Keratinocyte (primary cell): ENCODE results near the gene ALOXE3. TPM values are rescaled to one million over a fixed set of nuclear protein-coding genes. Genes with fewer than 3 reads are reported as not detected.
A peak's percentile ranks its signal among the peaks of the same experiment; 100 is the strongest.

ENCODE experiments used
- DNase-seq: peaks from one replicate; pipeline ENCODE4 v3.0.0-alpha.2; 2011; ENCODE audit warnings: low read depth, missing footprints, low spot score
- FAIRE-seq: peaks from 2 replicates; lab custom pipeline; 2011; peaks lifted over from hg19 to GRCh38; lab: Jason Lieb, UNC
- H2AFZ ChIP-seq: 2 replicates; pipeline ENCODE4 v1.6.0; 2012; ENCODE audit warnings: low read length, control low read depth, inconsistent platforms; ENCODE audit not compliant: control insufficient read depth
- H3K27ac ChIP-seq: 2 replicates; pipeline ENCODE4 v1.5.1; 2011; ENCODE audit warnings: low read length; ENCODE audit not compliant: control insufficient read depth, insufficient read depth
- H3K27me3 ChIP-seq: 3 replicates; pipeline ENCODE4 v1.6.0; 2011; ENCODE audit warnings: low read length; ENCODE audit not compliant: control insufficient read depth, insufficient read depth; ENCODE audit errors: extremely low read depth
- H3K36me3 ChIP-seq, 2 experiments: 2 replicates in 1 of 2; 3 replicates in 1 of 2; pipeline ENCODE4 v1.5.1; 2011; ENCODE audit warnings: low read length in 2 of 2, mild to moderate bottlenecking in 1 of 2; ENCODE audit not compliant: control insufficient read depth in 2 of 2, insufficient read depth in 2 of 2; ENCODE audit errors: extremely low read depth in 1 of 2
- H3K4me1 ChIP-seq: 3 replicates; pipeline ENCODE4 v1.5.1; 2011; ENCODE audit warnings: low read length; ENCODE audit not compliant: control insufficient read depth, insufficient read depth; ENCODE audit errors: extremely low read depth
- H3K4me2 ChIP-seq: 3 replicates; pipeline ENCODE4 v1.6.0; 2011; ENCODE audit warnings: low read depth, low read length; ENCODE audit not compliant: control insufficient read depth, insufficient read depth; ENCODE audit errors: extremely low read depth
- H3K4me3 ChIP-seq, 3 experiments: fragments of 200-600 bp in 1 of 3; sonication (generic) in 1 of 3; 2 replicates in 2 of 3; 3 replicates in 1 of 3; pipeline ENCODE4 v1.5.1; 2011 to 2016; ENCODE audit warnings: low read length in 3 of 3, mild to moderate bottlenecking in 3 of 3, control low read depth in 2 of 3, inconsistent platforms in 1 of 3, low read depth in 1 of 3, mixed read lengths in 1 of 3, mixed run types in 1 of 3, moderate library complexity in 1 of 3; ENCODE audit not compliant: control insufficient read depth in 2 of 3, insufficient read depth in 2 of 3; ENCODE audit errors: extremely low read depth in 1 of 3
- H3K79me2 ChIP-seq: 2 replicates; pipeline ENCODE4 v1.6.0; 2012; ENCODE audit warnings: low read length; ENCODE audit not compliant: control insufficient read depth, insufficient read depth
- H3K9ac ChIP-seq: 3 replicates; pipeline ENCODE4 v1.6.0; 2011; ENCODE audit warnings: low read length; ENCODE audit not compliant: control insufficient read depth, insufficient read depth; ENCODE audit errors: extremely low read depth
- H3K9me1 ChIP-seq: 3 replicates; pipeline ENCODE4 v1.6.0; 2011; ENCODE audit warnings: low read length; ENCODE audit not compliant: control insufficient read depth, insufficient read depth; ENCODE audit errors: extremely low read depth
- H3K9me3 ChIP-seq: 2 replicates; pipeline ENCODE4 v1.5.1; 2012; ENCODE audit warnings: low read depth, low read length; ENCODE audit not compliant: control insufficient read depth
- H4K20me1 ChIP-seq: 3 replicates; pipeline ENCODE4 v1.6.0; 2011; ENCODE audit warnings: low read length; ENCODE audit not compliant: control insufficient read depth, insufficient read depth; ENCODE audit errors: extremely low read depth
- CTCF ChIP-seq, 3 experiments: IDR thresholded peaks in 1 of 3; conservative IDR thresholded peaks in 1 of 3; optimal IDR thresholded peaks in 1 of 3; 2 replicates in 2 of 3; 3 replicates in 1 of 3; pipeline versions ENCODE3 to v1.5.1; 2011; ENCODE audit warnings: low read length in 3 of 3, mild to moderate bottlenecking in 3 of 3, moderate library complexity in 2 of 3, control low read depth in 1 of 3, inconsistent platforms in 1 of 3; ENCODE audit not compliant: insufficient read depth in 2 of 3; ENCODE audit errors: extremely low read depth in 1 of 3
- EZH2 ChIP-seq: IDR thresholded peaks from one replicate; pipeline ENCODE4 v1.6.1; 2012; ENCODE audit warnings: inconsistent platforms, mild to moderate bottlenecking, low read length, moderate library complexity
- dilution Hi-C: fragments of 300-500 bp; cut with MboI; formaldehyde crosslinking; loops from one replicate; pipeline ENCODE4 v1.7.0; 2020; ENCODE audit warnings: low sequenced_read_pairs; ENCODE audit not compliant: extremely low pct_ligation_motif_present
- polyA plus RNA-seq, 5 experiments: library from polyadenylated mRNA; depleted of rRNA in 3 of 5; stranded (reverse) in 3 of 5; stranded (forward) in 1 of 5; unstranded in 1 of 5; fragments of >200 nt; gene quantifications; 1 replicate in 1 of 5; 2 replicates in 3 of 5; 3 replicates in 1 of 5; pipeline versions ENCODE4 v1.2.1 to v1.2.3, GENCODE V29; 2011 to 2012; ENCODE audit warnings: missing spikeins in 2 of 5, low read depth in 1 of 5, low replicate concordance in 1 of 5

ALOXE3 gene
- polyA plus RNA-seq, 1 donor (not counting 4 experiments of a cell fraction or from before 2014, with no cell fraction given): 2.7 TPM

- H3K79me2 ChIP-seq: no peaks in the 10 kb centered on the region
- no peaks in the 10 kb centered on the region for H3K9me1 ChIP-seq
- H4K20me1 ChIP-seq: no peaks in the 10 kb centered on the region
- no peak overlapping the region for H3K27ac ChIP-seq
- TF ChIP-seq EZH2 (no peak), CTCF (optimal IDR thresholded peaks at IDR 0.05 in 1 of 3, IDR thresholded peaks at IDR 0.05 in 1 of 3, conservative IDR thresholded peaks at IDR 0.05 in 1 of 3; ENCODE audit: extremely low read depth in 1 of 3, insufficient read depth in 2 of 3, low read length in 3 of 3) (no peak)
- no peaks in the 10 kb centered on the region for H3K9me3 ChIP-seq
- no peak overlapping the region for H3K9ac ChIP-seq
- H3K36me3 ChIP-seq: no peaks in the 10 kb centered on the region
- peak overlapping the region in 1 of 3 experiments; percentile 77 for H3K4me3 ChIP-seq
- dilution Hi-C loops: no loop called here
- FAIRE-seq (no peak), DNase-seq (no peak)
- H3K4me2 ChIP-seq: peak overlapping the region; percentile 99
- peaks cover 43% of the 10 kb centered on the region for H3K27me3 ChIP-seq
- peaks cover 11% of the 10 kb centered on the region for H3K4me1 ChIP-seq
- H2AFZ ChIP-seq: no peak overlapping the region
Observed at GRCh38 chr17:8072341-8072728, 46.0 kb downstream of the ALOXE3 start.

GRCh38 chr17:8071496-8071895, 46.8 kb downstream of the ALOXE3 start:
- H3K27me3 ChIP-seq: peaks cover 43% of the 10 kb centered on the region

More at GRCh38 chr17:8071496-8071895, 46.8 kb downstream of the ALOXE3 start:
- FAIRE-seq (no peak), DNase-seq (no peak)
- Histone ChIP-seq H3K9ac (no peak overlapping the region), H3K36me3 (no peaks in the 10 kb centered on the region), H3K9me1 (no peaks in the 10 kb centered on the region), H3K79me2 (no peaks in the 10 kb centered on the region), H3K4me3 (no peak overlapping the region), H4K20me1 (no peaks in the 10 kb centered on the region), H3K4me2 (no peak overlapping the region), H3K27ac (no peak overlapping the region), H3K9me3 (no peaks in the 10 kb centered on the region), H3K4me1 (peaks cover 11% of the 10 kb centered on the region), H2AFZ (no peak overlapping the region)
- dilution Hi-C loops: no loop called here
- no peak for TF ChIP-seq CTCF (optimal IDR thresholded peaks at IDR 0.05 in 1 of 3, IDR thresholded peaks at IDR 0.05 in 1 of 3, conservative IDR thresholded peaks at IDR 0.05 in 1 of 3; ENCODE audit: extremely low read depth in 1 of 3, insufficient read depth in 2 of 3, low read length in 3 of 3)
- no peak for TF ChIP-seq EZH2
